Endothelial cell (in vitro differentiated cells): ENCODE data around the gene MBL2. TPM values are rescaled to one million over a fixed set of nuclear protein-coding genes. Genes with fewer than 3 reads are reported as not detected.

ENCODE experiments used
- DNase-seq: peaks from one replicate; pipeline ENCODE4 v3.0.0; 2021; ENCODE audit warnings: low spot score
- H3K27ac Mint-ChIP-seq: one replicate; pipeline ENCODE4 v1.8.0; 2021; ENCODE audit warnings: mixed read lengths, inconsistent platforms; ENCODE audit not compliant: unreplicated experiment
- H3K27me3 Mint-ChIP-seq: one replicate; pipeline ENCODE4 v1.8.0; 2021; ENCODE audit warnings: mild to moderate bottlenecking, moderate library complexity, mixed read lengths, inconsistent platforms; ENCODE audit not compliant: unreplicated experiment
- H3K36me3 Mint-ChIP-seq: one replicate; pipeline ENCODE4 v1.8.0; 2021; ENCODE audit warnings: mild to moderate bottlenecking, low read depth, mixed read lengths, inconsistent platforms; ENCODE audit not compliant: unreplicated experiment
- H3K4me1 Mint-ChIP-seq: one replicate; pipeline ENCODE4 v1.8.0; 2021; ENCODE audit warnings: mild to moderate bottlenecking, mixed read lengths, inconsistent platforms; ENCODE audit not compliant: unreplicated experiment
- H3K4me3 Mint-ChIP-seq: one replicate; pipeline ENCODE4 v1.8.0; 2021; ENCODE audit warnings: mild to moderate bottlenecking, mixed read lengths, inconsistent platforms; ENCODE audit not compliant: unreplicated experiment
- H3K9me3 Mint-ChIP-seq: one replicate; pipeline ENCODE4 v1.8.0; 2021; ENCODE audit warnings: mixed read lengths, inconsistent platforms; ENCODE audit not compliant: unreplicated experiment
- CTCF ChIP-seq: fragments of 200-600 bp; sonication (generic); IDR thresholded peaks from one replicate; pipeline ENCODE4 v1.5.0; 2021; ENCODE audit warnings: antibody characterized with exemption; ENCODE audit not compliant: unreplicated experiment
- total RNA-seq: library from RNA; stranded (reverse); fragmentation: NEBNext Ultra II Directional; extraction: Animal tissue kit (Norgen Biotek cat#: 25700); gene quantifications from one replicate; pipeline ENCODE4 v1.2.1, GENCODE V29; 2021; ENCODE audit not compliant: unreplicated experiment

Gene MBL2
- total RNA-seq, 1 donor from 2014 or later, result not detected

GRCh38 chr10:52768001-52768532 lies 4.5 kb downstream of the MBL2 start:
- DNase-seq, result no peak
- Mint-ChIP-seq H3K27ac (no peak overlapping the region), H3K4me1 (no peaks in the 10 kb centered on the region), H3K4me3 (no peak overlapping the region), H3K9me3 (no peaks in the 10 kb centered on the region), H3K36me3 (no peaks in the 10 kb centered on the region), H3K27me3 (peaks cover 2% of the 10 kb centered on the region)
- TF ChIP-seq CTCF, result no peak

- no peaks in the 10 kb centered on the region for H3K36me3 Mint-ChIP-seq
- peaks cover 4% of the 10 kb centered on the region for H3K4me1 Mint-ChIP-seq
- no peak for DNase-seq
- no peak overlapping the region for H3K27ac Mint-ChIP-seq
- peaks cover 2% of the 10 kb centered on the region for H3K27me3 Mint-ChIP-seq
- TF ChIP-seq CTCF, result no peak
- H3K9me3 Mint-ChIP-seq, result no peaks in the 10 kb centered on the region
- H3K4me3 Mint-ChIP-seq, result no peak overlapping the region
Measured at GRCh38 chr10:52762088-52762487, 10.5 kb downstream of the MBL2 start.

- no peak overlapping the region for H3K4me3 Mint-ChIP-seq
- no peak for DNase-seq
- TF ChIP-seq CTCF, result no peak
- peaks cover 4% of the 10 kb centered on the region for H3K4me1 Mint-ChIP-seq
- no peak overlapping the region for H3K27ac Mint-ChIP-seq
- H3K27me3 Mint-ChIP-seq, result peaks cover 2% of the 10 kb centered on the region
- H3K36me3 Mint-ChIP-seq, result no peaks in the 10 kb centered on the region
- no peaks in the 10 kb centered on the region for H3K9me3 Mint-ChIP-seq
Measured at GRCh38 chr10:52759154-52759553, 13.4 kb downstream of the MBL2 start.

- Mint-ChIP-seq H3K9me3 (no peaks in the 10 kb centered on the region), H3K27ac (no peak overlapping the region), H3K4me1 (peaks cover 4% of the 10 kb centered on the region), H3K27me3 (peaks cover 2% of the 10 kb centered on the region), H3K36me3 (no peaks in the 10 kb centered on the region), H3K4me3 (no peak overlapping the region)
- no peak for DNase-seq
- no peak for TF ChIP-seq CTCF
Measured at GRCh38 chr10:52758406-52758805, 14.2 kb downstream of the MBL2 start.

- Mint-ChIP-seq H3K4me3 (no peak overlapping the region), H3K4me1 (peaks cover 4% of the 10 kb centered on the region), H3K9me3 (no peaks in the 10 kb centered on the region), H3K27ac (no peak overlapping the region), H3K27me3 (peaks cover 2% of the 10 kb centered on the region), H3K36me3 (no peaks in the 10 kb centered on the region)
- no peak for DNase-seq
- no peak for TF ChIP-seq CTCF
Measured at GRCh38 chr10:52757773-52758172, 14.8 kb downstream of the MBL2 start.
